Heart right ventricle (tissue), 16 donors: ENCODE results near the gene TMCC3. TPM values are rescaled to one million over a fixed set of nuclear protein-coding genes. Genes with fewer than 3 reads are reported as not detected.
A peak's percentile ranks its signal among the peaks of the same experiment; 100 is the strongest.

ENCODE experiments used
- ATAC-seq, 8 donors: fragments of 200-7000 bp; cut with Tn5 transposase; one replicate each; pipeline ENCODE4 v1.9.1; 2020; ENCODE audit warnings: mild to moderate bottlenecking in 8 of 8, moderate library complexity in 8 of 8, moderate number of reproducible peaks in 1 of 8
- DNase-seq, 2 donors: peaks; one replicate each; pipeline ENCODE4 v3.0.0-alpha.2; 2020
- H3K27ac ChIP-seq, 10 donors: fragments of 200-600 bp; sonication (generic) in 2 of 10; one replicate each; pipeline versions ENCODE4 v1.5.0 to v1.8.0; 2020 to 2022; ENCODE audit warnings: mild to moderate bottlenecking in 3 of 10
- H3K27me3 ChIP-seq, 7 donors: fragments of 200-600 bp; one replicate each; pipeline ENCODE4 v1.8.0; 2021 to 2022; ENCODE audit warnings: mild to moderate bottlenecking in 2 of 7
- H3K36me3 ChIP-seq, 9 donors: fragments of 200-600 bp; sonication (generic) in 1 of 9; one replicate each; pipeline versions ENCODE4 v1.5.0 to v1.8.0; 2020 to 2022; ENCODE audit warnings: mild to moderate bottlenecking in 2 of 9
- H3K4me1 ChIP-seq, 9 donors: fragments of 200-600 bp; sonication (generic) in 1 of 9; one replicate each; pipeline versions ENCODE4 v1.5.0 to v1.8.0; 2020 to 2022; ENCODE audit warnings: mild to moderate bottlenecking in 4 of 9
- H3K4me3 ChIP-seq, 10 donors: fragments of 200-600 bp; sonication (generic) in 2 of 10; one replicate each; pipeline versions ENCODE4 v1.5.0 to v1.8.0; 2020 to 2022; ENCODE audit warnings: mild to moderate bottlenecking in 7 of 10, moderate library complexity in 2 of 10
- H3K9me3 ChIP-seq, 11 donors: fragments of 200-600 bp in 10 of 11; sonication (generic) in 2 of 11; one replicate each; pipeline versions ENCODE4 v1.5.0 to v1.8.0; 2013 to 2022; ENCODE audit warnings: mild to moderate bottlenecking in 2 of 11, control low read depth in 1 of 11, moderate library complexity in 1 of 11
- WGBS, 2 donors: extraction: QIAGEN DNeasy Blood & Tissue Kit; methylation state at CpG; one replicate each; pipeline ENCODE4 v1.1.7; 2013; ENCODE audit warnings: inconsistent platforms in 1 of 2; 5-methylcytosine and 5-hydroxymethylcytosine counted together
- intact Hi-C, 10 donors: fragments of 100-400 bp; cut with DNase I; formaldehyde crosslinking; loops; one replicate each; pipeline versions ENCODE4 v1.11.1 to v1.14.2; 2022
- polyA plus RNA-seq, 2 donors: library from polyadenylated mRNA; stranded (reverse); fragments of 200-250 nt; gene quantifications; one replicate each; pipeline ENCODE4 v1.2.3, GENCODE V29; 2013
- total RNA-seq, 10 donors: library from RNA; stranded (reverse); fragmentation: NEBNext Ultra II Directional in 3 of 10; extraction: Animal tissue kit (Norgen Biotek cat#: 25700) in 3 of 10; gene quantifications; one replicate each; pipeline versions ENCODE4 v1.2.1 to v1.2.4, GENCODE V29; 2021 to 2023
- TF ChIP-seq, protein P1 (sequence below), 9 donors: fragments of 200-600 bp; sonication (generic) in 2 of 9; IDR thresholded peaks; one replicate each; pipeline versions ENCODE4 v1.5.0 to v1.8.0; 2021 to 2022; ENCODE audit warnings: antibody characterized with exemption in 9 of 9, mild to moderate bottlenecking in 5 of 9, moderate library complexity in 1 of 9
- donor health status: Arrhythmogenic right ventricular cardiomyopathy.
- donor health status: ischemic (EF 13 %, LVEDD 7.1; RV severe dilation, severe dysfunction).
- donor health status: healthy with polysubstance abuse.
- donor health status: DM: no; HTN: yes; CAD: no.
- donor health status: DM: no; HTN: no; CAD: no.
- donor health status: ischemic (EF 25% LVEDD 6.9; RV normal size, moderate dysfunction).
- donor health status: ischemic (EF 25% LVEDD 5.7; RV mildly dilated, moderate dysfunction).
- donor health status: healthy.
- donor health status: DM: yes; HTN: yes; CAD: no.
- donor health status: Ischemic cardiomyopathy.
- donor health status: ischemic (EF 35%, LVEDD 5.7; RV mildly dilated, moderate dysfunction).
- donor health status: nonischemic (EF 11% LVEDD 7.7; RV severe dilation, severe dysfunction).
- donor health status: DM: yes; HTN: yes; CAD: no.
- donor health status: PGD.
- donor health status: ischemic (EF 29% LVEDD 5.4; RV normal size, mild dysfunction).
- donor health status: nonischemic (EF 23%, LVEDD 6.1; RV moderate dilation, normal function).

The TMCC3 gene
- total and polyA plus RNA-seq, 12 donors = 0.88 to 7.3 (median 3.0) TPM

DNA sequence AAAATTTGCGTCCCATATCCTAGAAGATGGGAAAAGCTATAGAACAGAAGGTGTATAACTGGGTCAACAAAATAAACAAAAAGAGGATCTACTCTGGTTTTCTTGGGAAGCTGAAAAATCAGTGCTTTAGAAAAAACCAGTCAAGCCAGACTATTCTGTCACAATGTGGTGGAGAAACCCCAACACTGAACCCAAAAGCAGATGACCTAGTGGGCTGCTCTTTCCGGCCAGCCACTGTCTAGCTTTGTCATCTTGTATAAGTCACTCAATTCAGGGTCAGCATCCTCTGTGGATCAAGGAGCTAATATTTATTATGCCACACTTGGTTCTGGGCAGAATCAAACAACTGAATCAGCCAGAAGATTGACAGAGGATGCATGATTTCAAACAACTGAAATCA, 26.6 kb upstream of the TMCC3 start:
- DNase-seq (no peak), ATAC-seq (no peak)
- H3K4me1 ChIP-seq = peaks cover 0 to 49% (median 19%) of the 10 kb centered on the region in 9 donors
- 94 to 97% methylated on average over 2 of the region's 2 CpGs for WGBS, 2 donors
- peak overlapping the region in 4 of 10 donors; percentile 4 to 88 (median 48) for H3K27ac ChIP-seq
- intact Hi-C loops = loop anchor here in 1 of 10 donors (10.0 kb wide), 1 partner anchor 88 kb away; no protein-coding TSS in a partner anchor
- no peaks in the 10 kb centered on the region for H3K27me3 ChIP-seq
- H3K36me3 ChIP-seq = no peaks in the 10 kb centered on the region
- H3K9me3 ChIP-seq = no peaks in the 10 kb centered on the region
- TF ChIP-seq, protein P1, sequence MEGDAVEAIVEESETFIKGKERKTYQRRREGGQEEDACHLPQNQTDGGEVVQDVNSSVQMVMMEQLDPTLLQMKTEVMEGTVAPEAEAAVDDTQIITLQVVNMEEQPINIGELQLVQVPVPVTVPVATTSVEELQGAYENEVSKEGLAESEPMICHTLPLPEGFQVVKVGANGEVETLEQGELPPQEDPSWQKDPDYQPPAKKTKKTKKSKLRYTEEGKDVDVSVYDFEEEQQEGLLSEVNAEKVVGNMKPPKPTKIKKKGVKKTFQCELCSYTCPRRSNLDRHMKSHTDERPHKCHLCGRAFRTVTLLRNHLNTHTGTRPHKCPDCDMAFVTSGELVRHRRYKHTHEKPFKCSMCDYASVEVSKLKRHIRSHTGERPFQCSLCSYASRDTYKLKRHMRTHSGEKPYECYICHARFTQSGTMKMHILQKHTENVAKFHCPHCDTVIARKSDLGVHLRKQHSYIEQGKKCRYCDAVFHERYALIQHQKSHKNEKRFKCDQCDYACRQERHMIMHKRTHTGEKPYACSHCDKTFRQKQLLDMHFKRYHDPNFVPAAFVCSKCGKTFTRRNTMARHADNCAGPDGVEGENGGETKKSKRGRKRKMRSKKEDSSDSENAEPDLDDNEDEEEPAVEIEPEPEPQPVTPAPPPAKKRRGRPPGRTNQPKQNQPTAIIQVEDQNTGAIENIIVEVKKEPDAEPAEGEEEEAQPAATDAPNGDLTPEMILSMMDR (IDR thresholded peaks at IDR 0.05) = no peak
- no peak overlapping the region for H3K4me3 ChIP-seq

DNA sequence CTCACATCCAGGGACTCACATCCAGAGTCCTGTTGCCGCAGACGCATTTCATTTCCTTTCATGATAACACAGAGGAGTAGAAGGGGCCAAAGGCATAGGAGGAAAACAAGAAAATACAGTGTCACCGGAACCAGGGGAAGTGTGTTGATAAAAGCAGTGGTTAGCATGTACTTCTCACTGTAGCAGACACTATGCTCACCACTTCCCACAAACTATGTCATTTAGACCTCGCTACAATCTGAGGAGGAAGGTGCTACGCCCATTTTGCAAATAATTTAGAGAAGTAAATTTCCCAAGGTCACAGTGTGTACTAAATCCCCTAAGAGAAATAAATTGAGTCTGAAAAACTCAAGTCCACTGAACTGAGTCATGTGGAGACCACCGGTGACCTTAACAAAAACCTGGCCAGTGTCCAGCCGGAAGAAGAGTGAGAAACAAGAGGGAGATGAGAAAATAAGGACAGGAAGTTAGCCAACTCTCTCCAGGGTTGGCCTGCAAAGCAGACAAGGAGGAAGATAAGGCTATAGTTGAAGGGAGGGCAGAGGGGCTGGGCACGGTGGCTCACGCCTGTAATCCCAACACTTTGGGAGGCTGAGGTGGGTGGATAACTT, 25.8 kb upstream of the TMCC3 start:
- intact Hi-C loops = loop anchor here in 1 of 10 donors (10.0 kb wide), 1 partner anchor 89 kb away; no protein-coding TSS in a partner anchor
- 62 to 68% methylated on average over 9 of the region's 9 CpGs for WGBS, 2 donors
- H3K27ac ChIP-seq = peak overlapping the region in 6 of 10 donors; percentile 4 to 88 (median 32)
- H3K4me3 ChIP-seq = no peak overlapping the region
- no peaks in the 10 kb centered on the region for H3K9me3 ChIP-seq
- H3K27me3 ChIP-seq = no peaks in the 10 kb centered on the region
- TF ChIP-seq, protein P1 (IDR thresholded peaks at IDR 0.05) = no peak
- DNase-seq (peak in 1 of 2 donors; percentile 9), ATAC-seq (peak; percentile 59 to 81 (median 70))
- no peaks in the 10 kb centered on the region for H3K36me3 ChIP-seq
- peaks cover 0 to 49% (median 19%) of the 10 kb centered on the region in 9 donors for H3K4me1 ChIP-seq

DNA sequence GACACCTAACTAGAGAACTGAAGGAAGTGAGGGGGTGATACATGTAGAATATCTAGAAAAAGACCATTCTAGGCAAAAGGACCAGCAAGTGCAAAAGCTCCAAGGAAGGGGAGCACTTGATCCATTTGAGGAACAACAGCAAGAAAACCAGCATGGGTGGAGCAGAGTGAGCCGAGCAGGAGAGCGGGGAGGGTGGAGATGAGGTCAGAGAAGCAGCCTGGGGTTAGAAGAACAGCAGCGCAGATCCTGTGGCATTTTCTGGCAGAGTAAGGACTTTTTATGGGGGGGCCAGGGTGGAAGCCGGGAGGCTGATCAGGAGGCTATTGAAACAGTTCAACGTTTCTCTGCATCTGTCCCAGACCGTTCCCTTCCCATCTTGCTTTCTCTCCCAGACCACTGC, 24.5 kb upstream of the TMCC3 start:
- 32 to 50% methylated on average over 6 of the region's 6 CpGs for WGBS, 2 donors
- intact Hi-C loops = loop anchor here in 1 of 10 donors (10.0 kb wide), 1 partner anchor 90 kb away; no protein-coding TSS in a partner anchor
- H3K27me3 ChIP-seq = no peaks in the 10 kb centered on the region
- TF ChIP-seq, protein P1 (IDR thresholded peaks at IDR 0.05) = no peak
- no peaks in the 10 kb centered on the region for H3K9me3 ChIP-seq
- no peaks in the 10 kb centered on the region for H3K36me3 ChIP-seq
- ATAC-seq = peak; percentile 48 to 83 (median 72)
- H3K27ac ChIP-seq = peak overlapping the region in 1 of 10 donors; percentile 88
- H3K4me1 ChIP-seq = peaks cover 0 to 49% (median 19%) of the 10 kb centered on the region in 9 donors
- peak in 1 of 2 donors; percentile 25 for DNase-seq
- no peak overlapping the region for H3K4me3 ChIP-seq

DNA sequence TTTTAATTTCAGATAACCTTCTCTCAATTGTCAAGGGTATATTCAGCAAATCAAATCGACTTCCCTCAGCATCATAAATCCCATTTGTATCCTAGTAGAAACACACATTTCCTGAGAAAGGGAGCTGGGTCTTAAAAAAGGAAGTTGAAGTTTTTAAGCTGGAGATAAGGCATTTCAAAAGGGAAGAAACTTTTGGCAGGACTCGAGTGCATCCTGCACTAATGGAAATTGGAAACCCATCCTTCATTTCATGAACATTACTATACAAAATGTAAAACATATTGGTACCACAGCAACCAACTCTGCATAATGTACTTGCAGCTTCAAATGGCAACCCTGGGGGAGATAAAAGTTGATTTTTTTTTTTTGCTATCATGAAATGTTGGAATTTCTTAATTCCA, 23.7 kb upstream of the TMCC3 start:
- 22 to 40% methylated on average over 2 of the region's 2 CpGs for WGBS, 2 donors
- TF ChIP-seq, protein P1 (IDR thresholded peaks at IDR 0.05) = no peak
- no peaks in the 10 kb centered on the region for H3K9me3 ChIP-seq
- H3K4me3 ChIP-seq = no peak overlapping the region
- no peaks in the 10 kb centered on the region for H3K27me3 ChIP-seq
- ATAC-seq = peak in 4 of 8 donors; percentile 4 to 39 (median 26)
- H3K36me3 ChIP-seq = no peaks in the 10 kb centered on the region
- H3K27ac ChIP-seq = peak overlapping the region in 1 of 10 donors; percentile 56
- intact Hi-C loops = loop anchor here in 1 of 10 donors (10.0 kb wide), 1 partner anchor 91 kb away; no protein-coding TSS in a partner anchor
- DNase-seq = no peak
- H3K4me1 ChIP-seq = peaks cover 0 to 49% (median 19%) of the 10 kb centered on the region in 9 donors
